KG1 (cell line): ENCODE results near the gene CACNA1B.

Experiments used
- DNase-seq: peaks from one replicate; lab custom pipeline; 2025; lab: John Stamatoyannopoulos, UW

Gene CACNA1B

GRCh38 chr9:137986268-137987099 is 108.9 kb downstream of the CACNA1B start:
- no peak for DNase-seq

GRCh38 chr9:137987244-137988030 is 109.9 kb downstream of the CACNA1B start:
- no peak for DNase-seq

- no peak for DNase-seq
These were observed 110.5 kb downstream of the CACNA1B start for GRCh38 chr9:137988051-137988450.

- DNase-seq, result no peak
These were observed 111.1 kb downstream of the CACNA1B start for GRCh38 chr9:137988701-137989100.

- DNase-seq, result no peak
These were observed 111.6 kb downstream of the CACNA1B start for GRCh38 chr9:137989156-137989555.

- DNase-seq, result no peak
These were observed 112.6 kb downstream of the CACNA1B start for GRCh38 chr9:137989999-137990715.

- no peak for DNase-seq
These were observed 126.1 kb downstream of the CACNA1B start for GRCh38 chr9:138003485-138004190.

GRCh38 chr9:138006576-138007233 is 129.1 kb downstream of the CACNA1B start:
- no peak for DNase-seq

GRCh38 chr9:138007566-138007917 is 130.0 kb downstream of the CACNA1B start:
- DNase-seq, result no peak

GRCh38 chr9:138007918-138008841 is 130.6 kb downstream of the CACNA1B start:
- DNase-seq, result no peak

- no peak for DNase-seq
These were observed 131.6 kb downstream of the CACNA1B start for GRCh38 chr9:138009016-138009802.

- DNase-seq, result no peak
These were observed 132.5 kb downstream of the CACNA1B start for GRCh38 chr9:138009803-138010690.

GRCh38 chr9:138010861-138011260 is 133.3 kb downstream of the CACNA1B start:
- DNase-seq, result no peak

- DNase-seq, result no peak
These were observed 134.4 kb downstream of the CACNA1B start for GRCh38 chr9:138011951-138012500.

GRCh38 chr9:138013273-138013672 is 135.7 kb downstream of the CACNA1B start:
- no peak for DNase-seq

- no peak for DNase-seq
These were observed 136.4 kb downstream of the CACNA1B start for GRCh38 chr9:138013836-138014562.

- no peak for DNase-seq
These were observed 137.0 kb downstream of the CACNA1B start for GRCh38 chr9:138014563-138014945.
